ENCODE measurements around the gene PFKL.
A peak's percentile ranks its signal among the peaks of the same experiment; 100 is the strongest.
"Not testable (repeated sequence)": the region's sequence is repeated elsewhere in the genome, so short reads cannot be mapped to it uniquely, and the experiment has no call there.

PFKL gene

DNA sequence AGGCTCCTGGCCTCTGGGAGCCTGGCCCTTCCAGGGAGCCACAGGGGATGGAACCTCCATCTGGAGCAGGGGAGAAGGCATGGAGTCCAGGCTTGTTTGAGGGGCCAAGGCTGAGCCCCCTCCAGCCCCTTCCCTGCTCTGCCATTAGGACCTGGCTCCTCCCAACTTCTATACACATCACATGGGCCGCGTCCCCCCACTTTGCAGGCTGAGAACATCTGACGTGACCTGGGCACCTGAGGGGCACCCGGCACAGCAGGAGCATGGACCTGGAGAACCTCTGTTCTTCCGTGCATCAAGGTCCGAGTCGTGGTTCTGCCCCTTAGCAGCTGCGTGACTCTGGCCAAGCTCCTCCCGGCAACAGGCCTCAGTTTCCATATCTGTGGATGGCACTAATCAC, 18.1 kb upstream of the PFKL start:
- Histone ChIP-seq H3K4me3 (ENCODE audit: low read depth, low read length) (no peak overlapping the region), H3K27ac (ENCODE audit: low read depth, low read length) (no peak overlapping the region), H3K9me3 (ENCODE audit: control insufficient read depth, insufficient read depth, low read length) (no peaks in the 10 kb centered on the region), H3K9ac (ENCODE audit: low read depth, low read length) (no peak overlapping the region), H3K4me1 (ENCODE audit: control insufficient read depth, insufficient read depth, low read length) (peaks cover 26% of the 10 kb centered on the region), H3K27me3 (ENCODE audit: control insufficient read depth, insufficient read depth, low read length) (peaks cover 22% of the 10 kb centered on the region; the same call in 1 of the 2 replicates), H3K36me3 (ENCODE audit: control insufficient read depth, insufficient read depth, low read length) (no peaks in the 10 kb centered on the region)

DNA sequence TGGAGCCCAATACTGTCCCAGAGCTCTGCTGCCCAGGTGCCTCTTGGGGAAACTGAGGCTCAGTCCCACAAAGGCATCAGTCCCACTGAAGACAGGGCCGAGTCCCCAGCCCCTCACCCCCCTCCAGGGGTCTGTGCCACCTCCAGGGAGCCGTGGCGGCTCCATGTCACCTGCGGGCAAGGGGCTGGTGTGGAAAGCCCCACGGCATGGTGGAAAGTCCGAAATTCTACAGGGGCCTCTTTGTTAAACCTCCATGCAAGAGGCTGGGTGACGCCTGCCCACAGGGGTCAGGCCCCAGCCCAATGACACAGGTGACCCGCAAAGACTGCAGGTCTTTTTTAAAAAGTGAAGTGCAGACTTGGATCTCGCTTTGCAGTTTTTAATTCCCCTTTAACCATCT, 17.5 kb upstream of the PFKL start:
- Histone ChIP-seq H3K4me1 (ENCODE audit: control insufficient read depth, insufficient read depth, low read length) (peaks cover 26% of the 10 kb centered on the region), H3K27me3 (ENCODE audit: control insufficient read depth, insufficient read depth, low read length) (peaks cover 22% of the 10 kb centered on the region; the same call in 1 of the 2 replicates), H3K36me3 (ENCODE audit: control insufficient read depth, insufficient read depth, low read length) (no peaks in the 10 kb centered on the region), H3K4me3 (ENCODE audit: low read depth, low read length) (no peak overlapping the region), H3K27ac (ENCODE audit: low read depth, low read length) (no peak overlapping the region), H3K9ac (ENCODE audit: low read depth, low read length) (no peak overlapping the region), H3K9me3 (ENCODE audit: control insufficient read depth, insufficient read depth, low read length) (no peaks in the 10 kb centered on the region)

DNA sequence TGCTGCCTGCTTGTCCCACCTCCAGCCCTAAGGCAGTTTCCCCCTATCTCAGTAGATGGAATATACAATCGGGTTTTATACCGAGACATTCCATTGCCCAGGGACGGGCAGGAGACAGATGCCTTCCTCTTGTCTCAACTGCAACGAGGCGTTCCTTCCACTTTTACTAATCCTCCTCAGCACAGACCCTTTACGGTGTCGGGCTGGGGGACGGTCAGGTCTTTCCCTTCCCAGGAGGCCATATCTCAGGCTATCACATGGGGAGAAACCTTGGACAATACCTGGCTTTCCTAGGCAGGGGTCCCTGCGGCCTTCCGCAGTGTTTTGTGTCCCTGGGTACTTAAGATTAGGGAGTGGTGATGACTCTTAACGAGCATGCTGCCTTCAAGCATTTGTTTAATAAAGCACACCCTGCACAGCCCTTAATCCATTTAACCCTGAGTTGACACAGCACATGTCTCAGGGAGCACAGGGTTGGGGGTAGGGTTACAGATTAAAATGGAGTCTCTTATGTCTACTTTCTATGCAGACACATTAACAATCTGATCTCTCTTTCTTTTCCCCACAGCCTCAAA, 16.6 kb upstream of the PFKL start:
- Histone ChIP-seq H3K27me3 (ENCODE audit: control insufficient read depth, insufficient read depth, low read length) (peaks cover 22% of the 10 kb centered on the region; the same call in 1 of the 2 replicates), H3K4me1 (ENCODE audit: control insufficient read depth, insufficient read depth, low read length) (peaks cover 26% of the 10 kb centered on the region)
- not testable (repeated sequence) for H3K36me3 ChIP-seq (ENCODE audit: control insufficient read depth, insufficient read depth, low read length); H3K9ac ChIP-seq (ENCODE audit: low read depth, low read length); H3K4me3 ChIP-seq (ENCODE audit: low read depth, low read length); H3K27ac ChIP-seq (ENCODE audit: low read depth, low read length); H3K9me3 ChIP-seq (ENCODE audit: control insufficient read depth, insufficient read depth, low read length)

- no peak overlapping the region for H3K27ac ChIP-seq (ENCODE audit: low read depth, low read length)
- no peak overlapping the region for H3K9ac ChIP-seq (ENCODE audit: low read depth, low read length)
- peaks cover 22% of the 10 kb centered on the region; the same call in 1 of the 2 replicates for H3K27me3 ChIP-seq (ENCODE audit: control insufficient read depth, insufficient read depth, low read length)
- H3K36me3 ChIP-seq (ENCODE audit: control insufficient read depth, insufficient read depth, low read length): no peaks in the 10 kb centered on the region
- no peaks in the 10 kb centered on the region for H3K9me3 ChIP-seq (ENCODE audit: control insufficient read depth, insufficient read depth, low read length)
- H3K4me1 ChIP-seq (ENCODE audit: control insufficient read depth, insufficient read depth, low read length): peaks cover 26% of the 10 kb centered on the region
- H3K4me3 ChIP-seq (ENCODE audit: low read depth, low read length): no peak overlapping the region
Observed at GRCh38 chr21:44283948-44284347, 15.9 kb upstream of the PFKL start.

GRCh38 chr21:44285138-44285992, 14.5 kb upstream of the PFKL start, which contains the start of gene AIRE:
Gene AIRE (plus strand): TSS chr21:44285876. CDS start chr21:44286007, 131 bp downstream.
- Histone ChIP-seq H3K9ac (ENCODE audit: low read depth, low read length) (no peak within 1 kb of the TSS), H3K4me1 (ENCODE audit: control insufficient read depth, insufficient read depth, low read length) (peaks cover 26% of the 10 kb centered on the region), H3K27me3 (ENCODE audit: control insufficient read depth, insufficient read depth, low read length) (peaks cover 22% of the 10 kb centered on the region; the same call in 1 of the 2 replicates), H3K9me3 (ENCODE audit: control insufficient read depth, insufficient read depth, low read length) (no peaks in the 10 kb centered on the region), H3K36me3 (ENCODE audit: control insufficient read depth, insufficient read depth, low read length) (no peaks in the 10 kb centered on the region), H3K4me3 (ENCODE audit: low read depth, low read length) (peak within 1 kb of the TSS; percentile 51), H3K27ac (ENCODE audit: low read depth, low read length) (no peak within 1 kb of the TSS)

GRCh38 chr21:44286086-44286715, 13.7 kb upstream of the PFKL start:
- peaks cover 22% of the 10 kb centered on the region; the same call in 1 of the 2 replicates for H3K27me3 ChIP-seq (ENCODE audit: control insufficient read depth, insufficient read depth, low read length)
- H3K36me3 ChIP-seq (ENCODE audit: control insufficient read depth, insufficient read depth, low read length): no peaks in the 10 kb centered on the region
- no peaks in the 10 kb centered on the region for H3K9me3 ChIP-seq (ENCODE audit: control insufficient read depth, insufficient read depth, low read length)
- H3K4me3 ChIP-seq (ENCODE audit: low read depth, low read length): peak overlapping the region; percentile 51; the same call in 1 of the 2 replicates
- no peak overlapping the region for H3K9ac ChIP-seq (ENCODE audit: low read depth, low read length)
- no peak overlapping the region for H3K27ac ChIP-seq (ENCODE audit: low read depth, low read length)
- peaks cover 26% of the 10 kb centered on the region for H3K4me1 ChIP-seq (ENCODE audit: control insufficient read depth, insufficient read depth, low read length)

- Histone ChIP-seq H3K27ac (ENCODE audit: low read depth, low read length) (no peak overlapping the region), H3K4me3 (ENCODE audit: low read depth, low read length) (no peak overlapping the region), H3K36me3 (ENCODE audit: control insufficient read depth, insufficient read depth, low read length) (no peaks in the 10 kb centered on the region), H3K4me1 (ENCODE audit: control insufficient read depth, insufficient read depth, low read length) (peaks cover 26% of the 10 kb centered on the region), H3K27me3 (ENCODE audit: control insufficient read depth, insufficient read depth, low read length) (peaks cover 21% of the 10 kb centered on the region; the same call in 1 of the 2 replicates), H3K9me3 (ENCODE audit: control insufficient read depth, insufficient read depth, low read length) (no peaks in the 10 kb centered on the region), H3K9ac (ENCODE audit: low read depth, low read length) (no peak overlapping the region)
Observed at GRCh38 chr21:44286716-44287632, 12.9 kb upstream of the PFKL start.

- Histone ChIP-seq H3K4me1 (ENCODE audit: control insufficient read depth, insufficient read depth, low read length) (peaks cover 16% of the 10 kb centered on the region), H3K27me3 (ENCODE audit: control insufficient read depth, insufficient read depth, low read length) (peaks cover 19% of the 10 kb centered on the region; the same call in 1 of the 2 replicates), H3K36me3 (ENCODE audit: control insufficient read depth, insufficient read depth, low read length) (no peaks in the 10 kb centered on the region), H3K9ac (ENCODE audit: low read depth, low read length) (no peak overlapping the region), H3K27ac (ENCODE audit: low read depth, low read length) (no peak overlapping the region), H3K4me3 (ENCODE audit: low read depth, low read length) (no peak overlapping the region), H3K9me3 (ENCODE audit: control insufficient read depth, insufficient read depth, low read length) (no peaks in the 10 kb centered on the region)
Observed at GRCh38 chr21:44288251-44289110, 11.4 kb upstream of the PFKL start.

- H3K36me3 ChIP-seq (ENCODE audit: control insufficient read depth, insufficient read depth, low read length): no peaks in the 10 kb centered on the region
- peaks cover 19% of the 10 kb centered on the region; the same call in 1 of the 2 replicates for H3K27me3 ChIP-seq (ENCODE audit: control insufficient read depth, insufficient read depth, low read length)
- H3K27ac ChIP-seq (ENCODE audit: low read depth, low read length): no peak overlapping the region
- H3K4me3 ChIP-seq (ENCODE audit: low read depth, low read length): no peak overlapping the region
- peaks cover 6% of the 10 kb centered on the region for H3K4me1 ChIP-seq (ENCODE audit: control insufficient read depth, insufficient read depth, low read length)
- H3K9me3 ChIP-seq (ENCODE audit: control insufficient read depth, insufficient read depth, low read length): no peaks in the 10 kb centered on the region
- no peak overlapping the region; the same call in 1 of the 2 replicates for H3K9ac ChIP-seq (ENCODE audit: low read depth, low read length)
Observed at GRCh38 chr21:44289381-44290010, 10.4 kb upstream of the PFKL start.

Measured in HUES48 (cell line).